HepG2 (cell line): ENCODE measurements around the gene ANKRD6. TPM values are rescaled to one million over a fixed set of nuclear protein-coding genes. Genes with fewer than 3 reads are reported as not detected.

Experiments used
- ATAC-seq: fragments of 200-7000 bp; cut with Tn5 transposase; 3 replicates; pipeline ENCODE4 v1.9.1; 2020; ENCODE audit warnings: mild to moderate bottlenecking, moderate library complexity
- BruUV-seq: library from RNA; stranded (reverse); fragments of 400-500 nt; replicated peaks from 2 replicates; lab custom pipeline; 2021; lab: Mats Ljungman, UMichigan
- CTCF ChIA-PET: fragments of 300-600 bp; formaldehyde crosslinking; extraction: SDS; loops from one replicate; lab custom pipeline; 2021; ENCODE audit warnings: low total read pairs, inconsistent platforms, low intra/inter-chr PET ratio; lab: Yijun Ruan, JAX
- POLR2A ChIA-PET: fragments of 350-600 bp; sonication (Branson Sonifier 250); formaldehyde crosslinking; loops from one replicate; lab custom pipeline; 2020; ENCODE audit warnings: antibody characterized with exemption, inconsistent platforms; lab: Yijun Ruan, JAX
- DNase-seq: peaks from one replicate; pipeline ENCODE4 v3.0.0-alpha.2; 2015; ENCODE audit warnings: low spot score
- FAIRE-seq: peaks from 3 replicates; lab custom pipeline; 2011; peaks lifted over from hg19 to GRCh38; lab: Jason Lieb, UNC
- H2AFZ ChIP-seq: one replicate; pipeline ENCODE4 v1.6.1; 2011; ENCODE audit warnings: low read length, inconsistent platforms
- H3K27ac ChIP-seq: fragments of 300-600 bp; 3 replicates; pipeline ENCODE4 v1.8.0; 2011; ENCODE audit warnings: mixed run types, mild to moderate bottlenecking, mixed read lengths, low read length, inconsistent platforms; ENCODE audit not compliant: insufficient read depth; ENCODE audit errors: extremely low read length
- H3K27me3 ChIP-seq, 2 experiments: fragments of 200-600 bp in 1 of 2; 2 replicates in 1 of 2; 3 replicates in 1 of 2; pipeline versions ENCODE4 v1.6.0 to v1.8.0; 2011; ENCODE audit warnings: low read length in 2 of 2, mild to moderate bottlenecking in 2 of 2, moderate library complexity in 2 of 2, inconsistent platforms in 1 of 2; ENCODE audit not compliant: insufficient read depth in 2 of 2, control insufficient read depth in 1 of 2
- H3K36me3 ChIP-seq, 2 experiments: fragments of 200-600 bp in 1 of 2; replicated peaks in 1 of 2; 2 replicates in 1 of 2; 3 replicates in 1 of 2; pipeline versions ENCODE4 v1.5.1 to v1.8.0; 2011; ENCODE audit warnings: low read length in 2 of 2, inconsistent platforms in 1 of 2; ENCODE audit not compliant: insufficient read depth in 2 of 2, control insufficient read depth in 1 of 2
- H3K4me1 ChIP-seq: 2 replicates; pipeline ENCODE4 v1.5.1; 2012; ENCODE audit warnings: low read length, inconsistent platforms; ENCODE audit not compliant: insufficient read depth
- H3K4me2 ChIP-seq: 2 replicates; pipeline ENCODE4 v1.6.0; 2011; ENCODE audit warnings: low read depth, low read length, inconsistent platforms
- H3K4me3 ChIP-seq, 3 experiments: fragments of 200-600 bp in 1 of 3; sonication (generic), shearing (Covaris generic) in 1 of 3; replicated peaks in 1 of 3; 2 replicates each; pipeline ENCODE4 v1.5.1; 2011 to 2016; ENCODE audit warnings: low read length in 3 of 3, inconsistent platforms in 2 of 3, low read depth in 2 of 3, mild to moderate bottlenecking in 2 of 3, control low read depth in 1 of 3, mixed read lengths in 1 of 3; ENCODE audit not compliant: insufficient read depth in 1 of 3
- H3K79me2 ChIP-seq: one replicate; pipeline ENCODE4 v1.6.1; 2011; ENCODE audit warnings: low read length, inconsistent platforms; ENCODE audit not compliant: insufficient read depth
- H3K9ac ChIP-seq: 2 replicates; pipeline ENCODE4 v1.6.0; 2011; ENCODE audit warnings: mild to moderate bottlenecking, low read depth, low read length, inconsistent platforms; ENCODE audit not compliant: insufficient read depth
- H3K9me3 ChIP-seq: 2 replicates; pipeline ENCODE4 v1.5.1; 2012; ENCODE audit warnings: mild to moderate bottlenecking, low read length
- H4K20me1 ChIP-seq: 2 replicates; pipeline ENCODE4 v1.6.0; 2011; ENCODE audit warnings: inconsistent platforms, mild to moderate bottlenecking, low read length, moderate library complexity; ENCODE audit not compliant: insufficient read depth
- CHCHD3 ChIP-seq: sonication (generic); formaldehyde crosslinking; IDR thresholded peaks from 2 replicates; pipeline ENCODE4 v1.8.0; 2022; ENCODE audit warnings: mild to moderate bottlenecking, missing genetic modification reagents, moderate library complexity
- DRAP1 ChIP-seq: IDR thresholded peaks from 2 replicates; pipeline ENCODE4 v1.6.1; 2016; ENCODE audit warnings: missing genetic modification reagents, missing compliant biosample characterization
- HINFP ChIP-seq: sonication (generic); formaldehyde crosslinking; IDR thresholded peaks from 2 replicates; pipeline ENCODE4 v1.4.0; 2020; ENCODE audit warnings: low read depth, mild to moderate bottlenecking, missing genetic modification reagents
- ISX ChIP-seq: sonication (generic); formaldehyde crosslinking; conservative IDR thresholded peaks from 2 replicates; pipeline ENCODE4 v1.5.0; 2020; ENCODE audit warnings: missing genetic modification reagents
- KAT7 ChIP-seq: IDR thresholded peaks from 2 replicates; pipeline ENCODE4 v1.6.1; 2018; ENCODE audit warnings: borderline replicate concordance, missing compliant biosample characterization
- LRRFIP1 ChIP-seq: sonication (generic); formaldehyde crosslinking; conservative IDR thresholded peaks from 2 replicates; pipeline ENCODE4 v1.4.0; 2020; ENCODE audit warnings: missing genetic modification reagents
- MIER3 ChIP-seq: IDR thresholded peaks from 2 replicates; pipeline ENCODE4 v1.6.1; 2016; ENCODE audit warnings: missing compliant biosample characterization, borderline replicate concordance
- MYPOP ChIP-seq: sonication (generic); formaldehyde crosslinking; IDR thresholded peaks from 2 replicates; pipeline ENCODE4 v1.8.1; 2023; ENCODE audit warnings: mild to moderate bottlenecking, moderate library complexity, missing genetic modification reagents
- STAT5B ChIP-seq: sonication (generic); formaldehyde crosslinking; IDR thresholded peaks from 2 replicates; pipeline ENCODE4 v1.4.0; 2020; ENCODE audit warnings: missing genetic modification reagents
- TCF12 ChIP-seq, 2 experiments: fragments of 450-650 bp in 1 of 2; sonication (generic) in 1 of 2; formaldehyde crosslinking in 1 of 2; IDR thresholded peaks; 2 replicates each; pipeline versions ENCODE4 v1.6.1 to v1.8.0; 2017 to 2022; ENCODE audit warnings: antibody characterized with exemption in 1 of 2, mild to moderate bottlenecking in 1 of 2, missing genetic modification reagents in 1 of 2, moderate library complexity in 1 of 2
- ZNF367 ChIP-seq: sonication (generic); formaldehyde crosslinking; IDR thresholded peaks from 2 replicates; pipeline ENCODE4 v1.4.0; 2020; ENCODE audit warnings: missing genetic modification reagents, borderline replicate concordance
- ZNF546 ChIP-seq: sonication (generic); formaldehyde crosslinking; conservative IDR thresholded peaks from 2 replicates; pipeline ENCODE4 v1.8.1; 2023; ENCODE audit warnings: mild to moderate bottlenecking, missing genetic modification reagents
- ZNF672 ChIP-seq: sonication (generic); formaldehyde crosslinking; IDR thresholded peaks from 2 replicates; pipeline ENCODE4 v1.8.1; 2022; ENCODE audit warnings: missing genetic modification reagents
- WGBS: methylation state at CpG from one replicate; pipeline ENCODE4 v1.1.6; 2017; ENCODE audit warnings: low lambda C conversion rate; 5-methylcytosine and 5-hydroxymethylcytosine counted together
- in situ Hi-C: cut with HindIII; loops from 2 replicates; pipeline ENCODE4 v1.10.0; 2017; ENCODE audit warnings: low pct_unique_long_range_greater_than_20kb; ENCODE audit not compliant: extremely low pct_ligation_motif_present
- intact Hi-C: fragments of 100-400 bp; cut with micrococcal nuclease; formaldehyde crosslinking; loops from one replicate; pipeline ENCODE4 v1.10.0; 2022; ENCODE audit not compliant: unreplicated experiment
- polyA plus RNA-seq, 8 experiments: library from polyadenylated mRNA; depleted of rRNA in 3 of 8; stranded (reverse) in 7 of 8; unstranded in 1 of 8; fragments of >200 nt; fragmentation: Illumina TruSeq in 4 of 8; extraction: Trizol in 4 of 8; gene quantifications; 2 replicates each; pipeline versions ENCODE4 v1.2.1 to v1.2.3, GENCODE V29; 2011 to 2016; ENCODE audit warnings: low read depth in 4 of 8, missing spikeins in 1 of 8, mixed read lengths in 1 of 8; ENCODE audit not compliant: insufficient read depth in 1 of 8
- total RNA-seq, 5 experiments: library from RNA; depleted of rRNA; stranded (reverse); fragments of >200 nt; fragmentation: Illumina TruSeq; extraction: Trizol; gene quantifications; 2 replicates each; pipeline ENCODE4 v1.2.3, GENCODE V29; 2016; ENCODE audit warnings: low read depth in 1 of 5

ANKRD6 gene
- total and polyA plus RNA-seq, 2 of the 13 experiments (the other 11 are each of a cell fraction or from before 2014, with no cell fraction given) = 0.18 to 0.36 TPM

GRCh38 chr6:89591745-89592144, 158.8 kb downstream of the ANKRD6 start (continued):
- no peak for TF ChIP-seq ZNF546
- TF ChIP-seq DRAP1 = no peak
- no peak for TF ChIP-seq MIER3
- TF ChIP-seq LRRFIP1 = no peak

- Histone ChIP-seq H4K20me1 (no peaks in the 10 kb centered on the region), H3K27me3 (no peaks in the 10 kb centered on the region; a peak in 1 of 5 replicates), H3K9me3 (no peaks in the 10 kb centered on the region), H3K27ac (no peak overlapping the region), H2AFZ (no peak overlapping the region), H3K79me2 (no peaks in the 10 kb centered on the region), H3K4me3 (no peak overlapping the region), H3K36me3 (no peaks in the 10 kb centered on the region), H3K9ac (no peak overlapping the region), H3K4me1 (no peaks in the 10 kb centered on the region), H3K4me2 (no peak overlapping the region)
- WGBS = 72% methylated on average over 1 of the region's 2 CpGs
- ATAC-seq = no peak
- in situ Hi-C loops (no loop called here), intact Hi-C loops (loop anchor here (5.0 kb wide), 2 partner anchors 164 to 224 kb away; partner anchors contain the start of gene ANKRD6)
- ChIA-PET POLR2A (no interaction called here), CTCF (no interaction called here)
- no TSS peak for BruUV-seq
- no peak for DNase-seq
- FAIRE-seq = no peak
- TF ChIP-seq KAT7 = no peak
- no peak for TF ChIP-seq ZNF367
- TF ChIP-seq TCF12 (IDR thresholded peaks at IDR 0.05) = no peak
- TF ChIP-seq TCF12 (CRISPR knock-in tag; IDR thresholded peaks at IDR 0.05) = no peak
- no peak for TF ChIP-seq ZNF672
- no peak for TF ChIP-seq MYPOP (CRISPR knock-in tag)
- no peak for TF ChIP-seq CHCHD3 (CRISPR knock-in tag)
- TF ChIP-seq HINFP (CRISPR knock-in tag) = no peak
- no peak for TF ChIP-seq ISX (CRISPR knock-in tag)
- TF ChIP-seq STAT5B (CRISPR knock-in tag) = no peak
Measured at GRCh38 chr6:89596056-89596455, 163.1 kb downstream of the ANKRD6 start.
